ENCODE data around the gene SH3GLB1.
A peak's percentile ranks its signal among the peaks of the same experiment; 100 is the strongest.
"Not testable (repeated sequence)": the region's sequence is repeated elsewhere in the genome, so short reads cannot be mapped to it uniquely, and the experiment has no call there.

SH3GLB1 gene

DNA sequence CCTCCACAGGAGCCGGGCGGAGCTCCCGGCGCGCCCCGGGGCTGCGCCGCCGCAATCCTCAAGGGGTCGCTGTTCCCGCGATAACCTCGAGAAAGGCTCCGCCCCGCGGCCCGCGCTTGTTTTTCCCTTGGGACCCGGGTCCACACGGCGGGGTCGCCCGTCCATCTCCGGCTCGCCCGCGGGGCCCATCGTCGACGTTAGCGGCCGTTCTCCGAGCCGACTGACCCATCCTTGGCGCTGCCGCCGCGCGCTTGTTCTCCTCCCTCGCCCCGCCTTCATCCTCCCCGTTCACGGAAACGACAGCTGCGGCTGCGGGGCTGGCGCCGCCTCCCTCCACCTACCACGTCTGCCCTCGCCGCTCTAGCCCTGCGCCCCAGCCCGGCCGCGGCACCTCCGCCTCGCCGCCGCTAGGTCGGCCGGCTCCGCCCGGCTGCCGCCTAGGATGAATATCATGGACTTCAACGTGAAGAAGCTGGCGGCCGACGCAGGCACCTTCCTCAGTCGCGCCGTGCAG lies at the start of gene SH3GLB1:
Gene SH3GLB1 (plus strand): TSS at position 119 of the 514 bp plus-strand sequence. CDS start 324 bp downstream, at position 443.
- DNase-seq: peak; percentile 74

GRCh38 chr1:86658381-86658780 lies 46.0 kb upstream of the SH3GLB1 start:
- DNase-seq: not testable (repeated sequence)

GRCh38 chr1:86666368-86666767 lies 38.0 kb upstream of the SH3GLB1 start:
- DNase-seq: no peak

GRCh38 chr1:86687595-86687994 lies 16.8 kb upstream of the SH3GLB1 start:
- DNase-seq: peak; percentile 26

DNA sequence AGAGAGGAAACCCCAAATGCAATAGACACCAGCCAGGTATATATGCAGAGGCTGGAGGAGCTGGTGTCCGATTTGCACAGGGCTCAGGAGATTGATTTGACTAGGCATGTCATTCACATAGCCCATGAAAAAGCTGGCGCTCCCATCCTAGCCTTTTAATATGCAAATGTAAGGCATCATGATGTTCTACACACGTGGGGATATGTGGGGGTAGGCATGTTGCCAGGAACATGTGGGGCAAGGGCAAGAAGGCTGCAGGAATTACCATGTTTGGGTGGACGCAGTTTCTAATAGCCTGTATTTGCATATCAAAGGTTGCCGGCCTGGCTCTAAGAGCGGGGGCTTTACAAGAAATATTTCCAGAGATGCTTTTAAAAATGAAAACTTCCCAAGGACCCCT lies 11.7 kb upstream of the SH3GLB1 start:
- no peak for DNase-seq

- DNase-seq: no peak
Measured at GRCh38 chr1:86695400-86695799, 9.0 kb upstream of the SH3GLB1 start.

DNA sequence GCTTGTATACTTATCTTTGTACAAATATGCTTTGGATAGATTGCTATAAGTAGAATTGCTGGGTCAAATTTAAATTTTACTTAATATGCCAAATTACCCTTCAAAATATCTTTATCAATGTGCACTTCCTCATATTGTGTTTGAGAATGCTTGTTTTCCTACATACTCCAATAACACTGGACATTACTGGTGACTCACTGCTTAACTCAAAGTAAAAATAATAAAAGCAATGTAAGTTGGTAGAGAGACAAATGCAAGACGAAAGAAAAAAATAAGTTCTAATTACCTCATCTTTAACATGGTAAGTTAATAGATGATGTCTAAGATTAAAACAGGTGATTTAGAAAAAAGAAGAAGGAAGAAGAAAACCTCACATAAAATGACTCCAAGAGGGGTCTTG lies 7.9 kb upstream of the SH3GLB1 start:
- no peak for DNase-seq

DNA sequence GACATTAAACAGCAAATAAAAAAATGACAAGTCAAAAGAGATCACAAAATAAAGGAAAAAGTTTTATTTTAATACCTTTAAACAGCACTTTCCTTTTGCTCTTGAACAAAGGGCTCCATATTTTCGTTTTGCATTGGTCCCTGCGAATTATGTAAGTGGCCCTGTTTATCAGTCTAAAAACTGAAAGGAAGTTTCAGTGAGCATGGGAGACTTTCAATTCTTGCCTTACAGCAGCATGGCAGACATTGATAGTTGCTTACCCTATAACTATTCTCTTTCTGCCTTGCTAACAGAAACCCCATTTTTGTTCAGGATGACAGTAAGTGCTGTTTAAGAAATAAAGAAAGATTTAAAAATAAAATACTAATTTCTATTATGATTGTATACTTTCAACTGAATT lies 5.2 kb upstream of the SH3GLB1 start:
- DNase-seq: no peak

GRCh38 chr1:86701731-86702130 lies 2.6 kb upstream of the SH3GLB1 start:
- no peak for DNase-seq

- not testable (repeated sequence) for DNase-seq
Measured at GRCh38 chr1:86702954-86703494, 1.4 kb upstream of the SH3GLB1 start.

DNA sequence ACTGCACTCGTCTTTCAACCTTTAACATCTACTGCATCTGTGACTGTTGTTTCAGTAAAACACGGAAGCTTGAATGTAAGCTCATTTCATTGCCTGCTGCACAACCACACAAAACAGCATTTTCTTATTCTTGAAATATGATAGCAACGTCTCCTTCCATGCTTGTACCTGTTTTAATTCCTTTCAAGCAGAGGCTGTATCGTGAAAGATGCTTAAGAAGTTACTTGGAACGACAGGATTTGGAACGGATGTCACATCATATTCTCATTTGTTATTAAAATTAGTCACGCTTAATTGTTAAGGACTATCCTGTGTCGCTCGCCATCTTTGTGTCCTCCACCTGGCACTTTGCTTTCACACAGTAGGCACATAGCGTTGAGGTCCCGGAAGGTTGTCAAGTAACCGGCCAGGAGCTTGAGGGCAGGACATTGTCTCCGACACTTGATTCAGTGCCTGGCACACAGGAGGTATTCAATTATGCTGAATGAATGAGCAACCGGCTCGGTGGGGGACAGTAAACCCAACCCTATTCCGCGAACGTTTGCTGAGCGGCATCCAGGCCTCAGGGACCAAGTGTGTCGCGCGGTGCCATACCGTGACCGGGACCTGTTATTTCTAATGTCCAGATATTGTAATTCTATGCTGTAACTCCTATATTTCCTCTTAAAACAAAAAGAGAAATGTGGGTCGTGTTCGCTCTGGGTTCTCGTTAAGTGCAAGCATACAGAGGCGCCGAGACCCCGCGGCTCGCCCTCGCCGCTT lies 499 bp upstream of the SH3GLB1 start:
- peak; percentile 74 for DNase-seq

GRCh38 chr1:86704972-86705664 lies 742 bp downstream of the SH3GLB1 start:
- no peak for DNase-seq

DNA sequence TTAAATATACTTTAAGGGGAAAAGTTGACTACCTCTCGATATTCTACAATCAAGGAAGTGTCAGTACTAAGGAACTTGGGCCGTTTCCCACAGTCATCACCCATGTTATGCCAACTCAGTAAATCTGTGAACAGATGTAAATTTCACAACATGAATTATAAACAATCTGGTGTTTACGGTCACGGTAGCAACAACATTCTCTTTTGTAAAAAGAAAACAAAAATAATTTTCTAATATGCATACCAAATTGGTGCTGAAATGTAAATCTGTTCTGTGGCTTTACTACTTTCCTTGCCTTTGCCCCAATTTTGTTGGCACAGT lies 1.2 kb downstream of the SH3GLB1 start:
- no peak for DNase-seq

DNA sequence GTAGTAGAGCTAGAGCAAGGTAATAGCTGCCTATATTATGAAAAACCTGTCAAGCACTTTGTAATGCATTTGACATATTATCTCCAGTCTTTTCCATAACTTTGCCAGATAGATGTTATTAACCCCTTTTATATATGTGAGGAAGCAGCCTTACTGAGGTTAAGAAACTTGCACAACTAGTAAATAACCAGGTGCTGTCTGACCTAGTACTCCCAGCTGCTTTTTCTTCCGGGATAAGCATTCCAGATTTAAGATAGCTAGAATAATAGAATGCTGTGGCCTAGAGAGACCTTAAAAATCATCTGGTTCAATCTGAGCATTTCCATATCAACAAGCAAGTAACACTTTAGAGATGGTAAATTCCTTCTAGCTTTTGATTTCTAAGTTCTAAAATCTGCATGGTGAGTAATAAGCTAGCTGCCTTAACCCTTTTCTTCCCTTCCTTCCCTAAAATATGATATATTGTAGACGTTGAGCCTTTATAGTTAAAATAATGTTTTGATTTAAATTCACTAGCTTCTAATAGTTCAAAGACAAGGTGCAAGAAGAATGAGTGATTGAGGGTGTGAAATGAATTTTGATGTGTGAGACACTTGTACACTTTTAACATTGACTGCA lies 1.8 kb downstream of the SH3GLB1 start:
- DNase-seq: no peak

DNA sequence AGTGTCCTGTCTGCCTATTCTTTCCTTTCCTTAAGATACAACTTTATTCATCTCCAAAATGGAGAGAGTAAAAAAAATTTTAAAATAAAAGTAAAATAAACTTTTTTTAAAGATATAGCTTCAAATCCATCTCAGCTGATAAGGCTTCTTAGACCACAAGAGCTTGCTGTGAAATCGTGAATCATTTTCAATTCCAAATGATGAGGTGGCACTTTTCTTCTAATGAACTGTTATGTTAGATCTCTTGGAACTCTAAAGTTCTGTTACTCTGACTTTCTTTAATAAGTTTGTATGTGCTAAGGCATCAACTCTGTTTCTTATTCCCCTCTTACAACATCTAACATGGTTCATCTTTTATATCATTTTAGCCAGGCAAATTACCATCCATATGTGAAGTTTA lies 4.5 kb downstream of the SH3GLB1 start:
- no peak for DNase-seq

- DNase-seq: no peak
Measured at GRCh38 chr1:86712088-86712860, 7.9 kb downstream of the SH3GLB1 start.

- DNase-seq: no peak
Measured at GRCh38 chr1:86713477-86713876, 9.1 kb downstream of the SH3GLB1 start.

- DNase-seq: no peak
Measured at GRCh38 chr1:86714159-86714558, 9.8 kb downstream of the SH3GLB1 start.

DNA sequence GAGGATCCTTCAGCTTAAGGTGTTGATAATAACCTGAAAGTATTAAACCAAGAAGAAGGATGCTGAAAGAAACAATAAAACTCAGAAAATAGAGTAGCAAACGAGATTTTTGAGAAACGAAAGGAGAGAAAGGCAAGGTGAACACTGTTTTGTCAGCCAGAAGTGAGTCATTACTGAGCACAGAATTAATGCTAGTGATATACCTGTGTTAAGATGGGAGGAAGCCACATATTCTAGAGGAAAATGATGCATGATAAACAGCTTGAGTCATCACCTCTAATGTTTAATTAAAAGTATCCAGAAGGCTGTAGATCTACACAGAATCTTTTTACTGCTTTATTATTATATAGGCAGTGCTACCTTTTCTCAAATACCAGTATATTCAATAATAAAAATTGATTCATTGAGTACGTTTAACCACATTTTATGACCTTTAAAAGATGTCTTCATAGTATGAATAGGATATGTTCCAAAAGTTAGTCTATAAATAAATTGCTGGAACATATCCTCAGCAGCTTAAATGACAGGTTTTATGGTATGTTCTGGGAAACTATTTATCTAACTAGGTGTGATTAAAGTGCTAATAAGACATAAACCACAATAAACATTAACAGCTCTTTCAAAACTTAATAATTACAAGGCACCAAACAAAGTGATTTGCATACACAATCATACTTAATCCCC lies 10.3 kb downstream of the SH3GLB1 start:
- DNase-seq: no peak

DNA sequence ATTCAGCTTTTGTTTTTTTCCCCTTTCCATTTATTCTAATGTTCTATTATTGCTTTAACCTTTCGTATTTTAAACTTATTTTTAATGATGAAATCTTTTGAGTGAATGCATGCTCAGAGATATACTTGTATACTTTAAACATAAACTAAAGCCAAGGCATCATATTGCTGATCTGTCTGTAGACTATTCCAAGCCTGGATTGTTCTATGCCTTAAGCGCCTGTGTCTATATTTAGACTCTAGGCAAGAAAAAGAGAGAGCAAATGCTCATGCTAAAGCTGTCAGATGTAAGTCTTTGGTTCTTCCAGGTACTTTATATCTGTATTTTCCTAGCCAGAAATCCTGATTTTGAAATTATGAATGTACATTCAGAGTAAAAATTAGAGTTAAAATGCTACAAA lies 14.4 kb downstream of the SH3GLB1 start:
- no peak for DNase-seq

DNA sequence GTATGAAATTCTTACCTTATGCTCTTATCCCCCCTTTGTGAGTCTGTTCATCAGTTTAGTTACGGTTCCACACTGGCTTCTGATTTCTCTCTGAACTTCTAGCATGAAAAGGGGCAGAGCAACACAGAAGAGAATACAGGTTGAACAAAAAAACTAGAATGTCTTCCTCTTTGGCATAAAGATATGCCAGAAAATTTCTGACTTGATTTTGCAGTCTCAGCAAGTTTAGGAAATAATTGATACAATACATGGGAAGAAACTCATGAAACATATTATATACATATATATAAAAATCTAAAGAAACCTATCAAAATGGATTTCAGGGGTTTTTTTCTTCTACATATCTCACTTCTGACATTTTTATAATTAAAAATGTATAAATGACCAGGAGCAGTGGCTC lies 27.0 kb downstream of the SH3GLB1 start:
- DNase-seq: no peak

DNA sequence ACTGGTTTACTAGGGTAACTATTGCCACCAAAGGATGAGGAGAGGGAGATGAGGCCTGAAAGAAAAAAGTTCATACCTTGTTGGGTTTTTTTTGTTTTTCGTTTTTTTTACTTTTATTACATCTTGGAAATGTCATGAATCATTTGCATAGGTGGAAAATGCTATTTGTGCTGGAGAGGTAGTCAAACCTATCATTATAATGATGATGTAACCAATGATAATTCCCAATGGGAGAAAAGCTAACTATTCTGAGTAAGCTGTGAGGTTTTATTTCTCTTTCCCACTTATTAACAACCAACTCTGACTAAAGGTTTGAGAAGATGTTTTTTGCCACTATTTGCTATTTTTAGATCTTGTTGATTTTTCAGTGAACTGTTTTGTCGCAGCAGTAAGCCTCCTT lies 29.0 kb downstream of the SH3GLB1 start:
- no peak for DNase-seq

Measured in NCI-H748 treated with DMSO at 0.1 percent for 48 hours (cell line).